Measurements from ENCODE around the gene CNEP1R1.

Gene CNEP1R1

DNA sequence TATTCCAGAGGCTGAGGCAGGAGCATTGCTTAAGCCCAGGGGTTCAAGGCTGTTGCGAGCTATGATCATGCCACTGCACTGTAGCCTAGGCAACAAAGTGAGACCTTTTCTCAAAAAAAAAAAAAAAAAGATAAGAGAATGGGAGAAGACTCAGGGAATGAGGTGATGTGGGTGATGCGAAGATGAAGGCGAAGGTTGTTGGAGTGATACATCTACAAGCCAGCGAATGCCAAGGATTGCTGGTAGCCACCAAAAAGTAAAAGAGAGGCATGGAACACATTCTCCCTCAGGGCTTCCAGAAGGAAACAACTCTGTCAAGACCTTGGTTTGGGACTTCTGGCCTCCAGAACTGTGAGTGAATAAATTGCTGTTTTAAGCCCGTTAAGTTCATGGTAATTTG is 26.0 kb upstream of the CNEP1R1 start:
- ChIA-PET POLR2A (no interaction called here), CTCF (no interaction called here)
- TF ChIP-seq ZNF384 (IDR thresholded peaks at IDR 0.05): no peak
- no peak for TF ChIP-seq ELF4 (IDR thresholded peaks at IDR 0.05)
- TF ChIP-seq BHLHE40 (IDR thresholded peaks at IDR 0.05; ENCODE audit: borderline replicate concordance): no peak
- no peak for TF ChIP-seq LEF1 (IDR thresholded peaks at IDR 0.05; ENCODE audit: borderline replicate concordance)
- no peak for TF ChIP-seq L3MBTL2 (conservative IDR thresholded peaks at IDR 0.05)
- no peak for TF ChIP-seq FOXM1 (IDR thresholded peaks at IDR 0.05; ENCODE audit: borderline replicate concordance)
- TF ChIP-seq PKNOX1 (IDR thresholded peaks at IDR 0.05): no peak
- no peak for TF ChIP-seq FOXK2 (IDR thresholded peaks at IDR 0.05)
- TF ChIP-seq NFRKB (IDR thresholded peaks at IDR 0.05): no peak
- no peak for TF ChIP-seq SP1 (IDR thresholded peaks at IDR 0.05)
- no peak for TF ChIP-seq FOXA1 (IDR thresholded peaks at IDR 0.05)
- TF ChIP-seq CTBP1 (IDR thresholded peaks at IDR 0.05; ENCODE audit: borderline replicate concordance): no peak
- no peak for TF ChIP-seq SUZ12 (IDR thresholded peaks at IDR 0.05)
- no peak for TF ChIP-seq ARNT (IDR thresholded peaks at IDR 0.05)
- TF ChIP-seq TARDBP (IDR thresholded peaks at IDR 0.05): no peak
- TF ChIP-seq HDGF (IDR thresholded peaks at IDR 0.05; ENCODE audit: borderline replicate concordance): no peak
- DNase-seq (ENCODE audit: extremely low spot score): no peak

DNA sequence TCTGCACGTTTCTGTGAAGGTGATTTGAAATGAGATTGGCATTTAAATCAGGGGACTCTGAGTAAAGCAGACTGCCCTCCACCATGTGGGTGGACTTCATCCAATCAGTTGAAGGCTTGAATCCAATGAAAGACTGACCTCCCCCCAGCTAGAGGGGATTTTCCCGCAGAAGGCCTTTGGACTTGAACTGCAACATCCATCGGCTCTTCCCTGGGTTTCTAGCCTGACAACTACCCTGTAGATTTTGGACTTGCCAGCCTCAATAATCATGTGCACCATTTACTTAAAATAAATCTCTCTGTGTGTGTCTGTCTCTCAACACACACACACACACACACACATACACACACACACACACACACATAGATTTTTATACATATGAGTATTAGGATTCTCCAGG is 23.9 kb upstream of the CNEP1R1 start:
- CTCF ChIA-PET: no interaction called here
- POLR2A ChIA-PET: no interaction called here
- no peak for DNase-seq (ENCODE audit: extremely low spot score)
- TF ChIP-seq ZNF384 (IDR thresholded peaks at IDR 0.05): no peak

- ChIA-PET POLR2A (no interaction called here), CTCF (no interaction called here)
- TF ChIP-seq ARNT (IDR thresholded peaks at IDR 0.05): no peak
- DNase-seq (ENCODE audit: extremely low spot score): no peak
Measured at GRCh38 chr16:50002190-50002589, 22.8 kb upstream of the CNEP1R1 start.

DNA sequence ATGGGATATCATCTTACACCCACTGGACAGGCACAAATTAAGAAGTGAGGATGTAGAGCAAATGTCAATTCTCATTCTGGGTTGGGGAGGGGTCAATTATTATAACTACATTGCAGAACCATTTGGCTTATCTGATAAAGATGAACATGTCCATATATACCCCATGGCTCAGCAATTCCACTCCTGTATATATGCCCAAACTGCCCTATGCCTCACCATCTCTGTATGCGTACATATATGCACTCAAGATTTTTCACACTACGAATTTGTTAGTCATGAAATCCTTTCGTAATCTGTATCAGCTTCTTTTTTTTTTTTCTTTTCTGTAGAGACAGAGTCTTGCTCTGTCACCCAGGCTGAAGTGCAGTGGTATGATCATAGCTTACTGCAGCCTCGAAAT is 20.8 kb upstream of the CNEP1R1 start:
- ChIA-PET POLR2A (no interaction called here), CTCF (interaction anchor here (1.0 kb wide), 1 partner anchor 21 kb away, joined by 3 read pairs; the partner anchor contains the start of gene CNEP1R1)
- TF ChIP-seq FOXM1 (IDR thresholded peaks at IDR 0.05; ENCODE audit: borderline replicate concordance) (no peak), PKNOX1 (IDR thresholded peaks at IDR 0.05) (no peak), NFRKB (IDR thresholded peaks at IDR 0.05) (no peak), CTBP1 (IDR thresholded peaks at IDR 0.05; ENCODE audit: borderline replicate concordance) (no peak), BHLHE40 (IDR thresholded peaks at IDR 0.05; ENCODE audit: borderline replicate concordance) (no peak), HDGF (IDR thresholded peaks at IDR 0.05; ENCODE audit: borderline replicate concordance) (no peak), ELF4 (IDR thresholded peaks at IDR 0.05) (no peak), SUZ12 (IDR thresholded peaks at IDR 0.05) (no peak)
- DNase-seq (ENCODE audit: extremely low spot score): no peak

DNA sequence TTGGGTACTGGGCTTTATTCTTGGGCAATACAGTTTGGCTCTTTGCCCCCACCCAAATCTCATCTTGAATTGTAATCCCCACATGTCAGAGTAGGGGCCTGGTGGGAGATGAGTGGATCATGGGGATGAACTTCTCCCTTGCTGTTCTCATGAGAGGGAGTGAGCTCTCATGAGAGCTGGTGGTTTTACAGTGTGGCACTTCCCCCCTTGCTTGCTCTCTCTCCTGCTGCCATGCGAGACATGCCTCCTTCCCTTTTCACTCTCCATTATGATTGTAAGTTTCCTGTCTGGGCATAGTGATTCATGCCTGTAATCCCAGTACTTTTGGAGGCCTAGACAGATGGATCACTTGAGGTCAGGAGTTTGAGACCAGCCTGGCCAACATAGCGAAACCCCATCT is 18.1 kb upstream of the CNEP1R1 start:
- POLR2A ChIA-PET: no interaction called here
- TF ChIP-seq LEF1 (IDR thresholded peaks at IDR 0.05; ENCODE audit: borderline replicate concordance): no peak
- no peak for TF ChIP-seq SP1 (IDR thresholded peaks at IDR 0.05)
- no peak for TF ChIP-seq PKNOX1 (IDR thresholded peaks at IDR 0.05)
- TF ChIP-seq CTBP1 (IDR thresholded peaks at IDR 0.05; ENCODE audit: borderline replicate concordance): no peak
- TF ChIP-seq BHLHE40 (IDR thresholded peaks at IDR 0.05; ENCODE audit: borderline replicate concordance): no peak
- TF ChIP-seq NFRKB (IDR thresholded peaks at IDR 0.05): no peak
- no peak for TF ChIP-seq ZNF384 (IDR thresholded peaks at IDR 0.05)
- TF ChIP-seq HDGF (IDR thresholded peaks at IDR 0.05; ENCODE audit: borderline replicate concordance): no peak
- no peak for TF ChIP-seq TARDBP (IDR thresholded peaks at IDR 0.05)
- no peak for TF ChIP-seq FOXK2 (IDR thresholded peaks at IDR 0.05)
- TF ChIP-seq FOXM1 (IDR thresholded peaks at IDR 0.05; ENCODE audit: borderline replicate concordance): no peak
- no peak for TF ChIP-seq ARNT (IDR thresholded peaks at IDR 0.05)
- TF ChIP-seq ELF4 (IDR thresholded peaks at IDR 0.05): no peak
- no peak for TF ChIP-seq FOXA1 (IDR thresholded peaks at IDR 0.05)
- TF ChIP-seq SUZ12 (IDR thresholded peaks at IDR 0.05): no peak
- CTCF ChIA-PET: no interaction called here
- DNase-seq (ENCODE audit: extremely low spot score): no peak

DNA sequence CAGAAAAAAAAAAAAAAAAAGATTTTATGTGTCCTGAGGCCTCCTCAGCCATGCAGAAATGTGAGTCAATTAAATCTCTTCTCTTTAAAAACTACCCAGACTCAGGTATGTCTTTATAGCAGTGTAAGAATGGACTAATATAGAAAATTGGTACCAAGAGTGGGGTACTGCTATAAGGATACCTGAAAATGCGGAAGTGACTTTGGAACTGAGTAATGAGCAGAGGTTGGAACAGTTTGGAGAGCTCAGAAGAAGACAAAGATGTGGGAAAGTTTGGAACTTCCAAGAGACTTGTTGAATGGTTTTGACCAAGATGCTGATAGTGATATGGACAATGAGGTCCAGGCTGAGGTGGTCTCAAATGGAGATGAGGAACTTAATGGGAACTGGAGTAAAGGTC is 17.3 kb upstream of the CNEP1R1 start:
- ChIA-PET CTCF (no interaction called here), POLR2A (no interaction called here)
- no peak for DNase-seq (ENCODE audit: extremely low spot score)
- TF ChIP-seq TARDBP (IDR thresholded peaks at IDR 0.05): no peak

DNA sequence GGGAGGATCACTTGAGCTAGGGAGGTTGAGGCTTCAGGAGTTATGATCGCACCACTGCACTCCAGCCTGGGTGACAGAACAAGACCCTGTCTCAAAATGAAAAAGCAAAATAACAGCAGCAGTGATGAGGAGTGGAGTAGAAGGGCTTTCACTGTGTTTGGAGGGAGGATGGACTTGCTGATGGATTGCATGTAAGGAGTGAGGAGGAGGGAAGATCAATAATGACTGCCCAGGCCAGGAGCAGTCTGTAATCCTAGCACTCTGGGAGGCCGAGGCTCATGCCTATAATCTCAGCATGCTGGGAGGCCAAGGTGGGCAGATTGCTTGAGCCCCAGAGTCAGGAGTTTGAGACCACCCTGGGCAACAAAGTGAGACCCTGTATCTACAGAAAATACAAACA is 14.8 kb upstream of the CNEP1R1 start:
- CTCF ChIA-PET: no interaction called here
- no peak for DNase-seq (ENCODE audit: extremely low spot score)
- TF ChIP-seq FOXM1 (IDR thresholded peaks at IDR 0.05; ENCODE audit: borderline replicate concordance) (no peak), LEF1 (IDR thresholded peaks at IDR 0.05; ENCODE audit: borderline replicate concordance) (no peak), FOXK2 (IDR thresholded peaks at IDR 0.05) (no peak), L3MBTL2 (conservative IDR thresholded peaks at IDR 0.05) (no peak), SP1 (IDR thresholded peaks at IDR 0.05) (no peak), BHLHE40 (IDR thresholded peaks at IDR 0.05; ENCODE audit: borderline replicate concordance) (no peak), TARDBP (IDR thresholded peaks at IDR 0.05) (no peak), SUZ12 (IDR thresholded peaks at IDR 0.05) (no peak), NFRKB (IDR thresholded peaks at IDR 0.05) (no peak), PKNOX1 (IDR thresholded peaks at IDR 0.05) (no peak)
- POLR2A ChIA-PET: no interaction called here

All from HEK293T (cell line).